GM20431 (cell line): ENCODE results near the gene AACS.
"Not testable (repeated sequence)": the region's sequence is repeated elsewhere in the genome, so short reads cannot be mapped to it uniquely, and the experiment has no call there.

Experiments used
- in situ Hi-C: fragments of 300-500 bp; cut with MseI, MboI; formaldehyde crosslinking; loops from one replicate; pipeline ENCODE4 v1.15.0; 2020; ENCODE audit warnings: low sequenced_read_pairs; ENCODE audit not compliant: unreplicated experiment

AACS gene

GRCh38 chr12:125053821-125054220 lies 11.4 kb upstream of the AACS start:
- in situ Hi-C loops: no loop called here

GRCh38 chr12:125055591-125055990 lies 9.6 kb upstream of the AACS start:
- in situ Hi-C loops: no loop called here

GRCh38 chr12:125056306-125056705 lies 8.9 kb upstream of the AACS start:
- in situ Hi-C loops: no loop called here

GRCh38 chr12:125057708-125058107 lies 7.5 kb upstream of the AACS start:
- in situ Hi-C loops: no loop called here

GRCh38 chr12:125061229-125061628 lies 4.0 kb upstream of the AACS start:
- in situ Hi-C loops: no loop called here

GRCh38 chr12:125063522-125063921 lies 1.7 kb upstream of the AACS start:
- in situ Hi-C loops: not testable (repeated sequence)

- in situ Hi-C loops: no loop called here
These were observed 743 bp upstream of the AACS start for GRCh38 chr12:125064492-125064891.

GRCh38 chr12:125065919-125066570 lies 810 bp downstream of the AACS start:
- in situ Hi-C loops: no loop called here

GRCh38 chr12:125068391-125068790 lies 3.2 kb downstream of the AACS start:
- in situ Hi-C loops: no loop called here

GRCh38 chr12:125069616-125070015 lies 4.4 kb downstream of the AACS start:
- in situ Hi-C loops: no loop called here

GRCh38 chr12:125070112-125070511 lies 4.9 kb downstream of the AACS start:
- in situ Hi-C loops: no loop called here

- in situ Hi-C loops: no loop called here
These were observed 5.6 kb downstream of the AACS start for GRCh38 chr12:125070661-125071390.

GRCh38 chr12:125071456-125071855 lies 6.2 kb downstream of the AACS start:
- in situ Hi-C loops: no loop called here

GRCh38 chr12:125072496-125072895 lies 7.3 kb downstream of the AACS start:
- in situ Hi-C loops: no loop called here

GRCh38 chr12:125074294-125074693 lies 9.1 kb downstream of the AACS start:
- in situ Hi-C loops: not testable (repeated sequence)

GRCh38 chr12:125076103-125076502 lies 10.9 kb downstream of the AACS start:
- in situ Hi-C loops: no loop called here

GRCh38 chr12:125079084-125079483 lies 13.8 kb downstream of the AACS start:
- in situ Hi-C loops: no loop called here

GRCh38 chr12:125079648-125080645 lies 14.7 kb downstream of the AACS start:
- in situ Hi-C loops: no loop called here

GRCh38 chr12:125081427-125081826 lies 16.2 kb downstream of the AACS start:
- in situ Hi-C loops: no loop called here

- in situ Hi-C loops: no loop called here
These were observed 17.8 kb downstream of the AACS start for GRCh38 chr12:125083072-125083471.

- in situ Hi-C loops: not testable (repeated sequence)
These were observed 23.0 kb downstream of the AACS start for GRCh38 chr12:125088199-125088598.
